Cardiac muscle cell (in vitro differentiated cells and primary cell): ENCODE data around the gene SGMS1. TPM values are rescaled to one million over a fixed set of nuclear protein-coding genes. Genes with fewer than 3 reads are reported as not detected.

ENCODE experiments used
- DNase-seq, 2 donors: peaks; one replicate each; pipeline versions ENCODE4 v3.0.0 to v3.0.0-alpha.2; 2010 to 2017; ENCODE audit warnings: low read depth in 1 of 2, low spot score in 1 of 2
- H3K27ac ChIP-seq: fragments of 200-600 bp; sonication (generic); 2 replicates; pipeline ENCODE4 v1.5.1; 2016
- H3K27me3 ChIP-seq: fragments of 200-600 bp; sonication (generic); 2 replicates; pipeline ENCODE4 v1.6.0; 2016; ENCODE audit warnings: control low read depth
- H3K36me3 ChIP-seq: fragments of 200-600 bp; sonication (generic); 2 replicates; pipeline ENCODE4 v1.5.1; 2016; ENCODE audit warnings: control low read depth
- H3K4me1 ChIP-seq: fragments of 200-600 bp; sonication (generic); 2 replicates; pipeline ENCODE4 v1.8.1; 2017; ENCODE audit warnings: low read depth, mild to moderate bottlenecking, mixed run types
- H3K4me3 ChIP-seq: fragments of 200-600 bp; sonication (generic); 2 replicates; pipeline ENCODE4 v1.5.1; 2016; ENCODE audit warnings: mild to moderate bottlenecking
- H3K9me3 ChIP-seq: fragments of 200-600 bp; sonication (generic); 2 replicates; pipeline ENCODE4 v1.5.1; 2017; ENCODE audit warnings: low read depth, mild to moderate bottlenecking, control low read depth
- CTCF ChIP-seq: IDR thresholded peaks from 2 replicates; pipeline ENCODE4 v1.5.1; 2012; ENCODE audit warnings: low read depth, mild to moderate bottlenecking, low read length
- polyA plus RNA-seq: library from polyadenylated mRNA; unstranded; fragments of >200 nt; fragmentation: Nextera tagmentation; extraction: Ambion mirVana; gene quantifications from 2 replicates; pipeline ENCODE4 v1.2.1, GENCODE V29; 2016
- total RNA-seq: library from RNA; depleted of rRNA; stranded (reverse); fragments of >200 nt; gene quantifications from 2 replicates; pipeline ENCODE4 v1.2.3, GENCODE V29; 2016

Gene SGMS1
- total and polyA plus RNA-seq, 2 experiments from 2014 or later, result 12.1 to 41.6 TPM

GRCh38 chr10:50392426-50392825, 231.3 kb downstream of the SGMS1 start:
- Histone ChIP-seq H3K27me3 (no peaks in the 10 kb centered on the region), H3K4me3 (no peak overlapping the region), H3K4me1 (no peaks in the 10 kb centered on the region), H3K27ac (no peak overlapping the region), H3K9me3 (no peaks in the 10 kb centered on the region), H3K36me3 (no peaks in the 10 kb centered on the region)
- TF ChIP-seq CTCF, result no peak
- no peak for DNase-seq

DNA sequence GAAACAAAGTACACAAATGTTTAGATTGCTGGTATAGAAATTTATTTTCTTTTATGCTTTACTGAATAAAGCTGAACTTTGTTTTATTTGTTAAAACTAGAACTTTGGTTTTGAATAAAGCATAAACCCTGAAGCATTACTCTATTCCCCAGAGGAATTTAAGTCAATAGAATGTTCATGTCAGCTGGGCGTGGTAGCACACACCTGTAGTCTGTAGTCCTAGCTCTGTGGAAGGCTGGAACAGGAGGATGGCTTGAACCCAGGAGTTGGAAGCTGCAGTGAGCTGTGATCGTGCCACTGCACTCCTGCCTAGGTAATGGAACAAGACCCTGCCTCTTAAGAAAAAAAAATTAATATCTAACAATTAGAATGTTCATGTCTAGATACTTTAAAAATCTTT, 233.5 kb downstream of the SGMS1 start:
- no peaks in the 10 kb centered on the region for H3K4me1 ChIP-seq
- no peak for TF ChIP-seq CTCF
- no peak for DNase-seq
- H3K27me3 ChIP-seq, result no peaks in the 10 kb centered on the region
- H3K4me3 ChIP-seq, result no peak overlapping the region
- no peaks in the 10 kb centered on the region for H3K36me3 ChIP-seq
- H3K9me3 ChIP-seq, result no peaks in the 10 kb centered on the region
- no peak overlapping the region for H3K27ac ChIP-seq

DNA sequence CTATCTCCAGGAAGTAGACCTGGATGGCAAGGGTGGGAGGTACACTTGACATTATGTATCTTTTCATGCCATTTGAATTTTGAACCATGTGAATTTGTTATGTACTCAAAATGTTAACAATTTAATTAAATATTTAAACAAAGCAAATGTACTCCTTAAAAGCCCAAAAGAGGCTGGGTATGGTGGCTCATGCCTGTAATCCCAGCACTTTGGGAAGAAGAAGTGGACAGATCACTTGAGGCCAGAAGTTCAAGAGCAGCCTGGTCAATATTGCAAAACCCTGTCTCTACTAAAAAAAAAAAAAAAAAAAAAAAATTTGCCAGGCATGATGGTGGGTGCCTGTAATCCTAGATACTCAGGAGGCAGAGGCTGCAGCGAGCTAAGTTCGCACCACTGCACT, 235.6 kb downstream of the SGMS1 start:
- no peaks in the 10 kb centered on the region for H3K4me1 ChIP-seq
- H3K36me3 ChIP-seq, result no peaks in the 10 kb centered on the region
- no peaks in the 10 kb centered on the region for H3K9me3 ChIP-seq
- H3K27ac ChIP-seq, result no peak overlapping the region
- H3K27me3 ChIP-seq, result no peaks in the 10 kb centered on the region
- TF ChIP-seq CTCF, result no peak
- no peak overlapping the region for H3K4me3 ChIP-seq
- no peak for DNase-seq

- TF ChIP-seq CTCF, result no peak
- Histone ChIP-seq H3K27me3 (no peaks in the 10 kb centered on the region), H3K4me1 (peaks cover 2% of the 10 kb centered on the region), H3K9me3 (no peaks in the 10 kb centered on the region), H3K4me3 (no peak overlapping the region), H3K27ac (no peak overlapping the region), H3K36me3 (no peaks in the 10 kb centered on the region)
- DNase-seq, result no peak
These were observed 236.1 kb downstream of the SGMS1 start for GRCh38 chr10:50387732-50388073.

DNA sequence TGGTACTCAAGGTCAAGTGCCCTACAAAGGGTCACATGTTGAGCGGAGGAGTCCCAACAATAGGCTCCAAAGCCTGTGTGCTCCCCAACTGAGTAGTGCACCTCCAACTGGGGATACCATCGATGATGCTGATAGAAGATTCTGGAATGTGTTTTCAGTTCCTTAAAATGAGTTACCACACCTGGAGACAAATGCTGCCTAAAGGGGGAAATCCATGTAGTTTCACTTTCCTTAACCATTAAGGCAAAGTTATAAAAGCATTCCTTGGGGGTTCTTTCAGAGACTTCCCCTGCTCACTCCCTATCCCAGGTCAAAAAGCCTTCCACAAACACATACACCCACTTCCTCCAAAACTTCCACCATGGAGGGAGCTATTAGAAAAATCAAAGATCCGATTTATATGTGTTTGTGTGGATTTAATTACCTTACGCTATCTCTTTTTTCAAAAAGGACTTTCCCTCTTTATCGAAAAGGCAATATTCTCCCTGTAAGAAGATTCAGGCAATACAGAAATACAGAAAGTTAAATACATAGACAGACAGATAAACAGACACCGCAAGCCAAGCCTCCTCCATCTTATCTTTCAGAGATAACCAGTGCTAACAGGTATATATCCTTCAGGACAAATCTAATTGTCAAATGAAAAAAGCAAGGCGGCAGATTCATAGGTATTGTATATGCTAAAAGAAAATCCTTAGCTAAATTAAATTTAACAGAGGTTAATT, 236.6 kb downstream of the SGMS1 start:
- H3K27ac ChIP-seq, result no peak overlapping the region
- DNase-seq, result no peak
- H3K36me3 ChIP-seq, result no peaks in the 10 kb centered on the region
- peaks cover 6% of the 10 kb centered on the region for H3K4me1 ChIP-seq
- no peak for TF ChIP-seq CTCF
- no peak overlapping the region for H3K4me3 ChIP-seq
- no peaks in the 10 kb centered on the region for H3K9me3 ChIP-seq
- H3K27me3 ChIP-seq, result no peaks in the 10 kb centered on the region
